Endothelial cell of hepatic sinusoid (primary cell): ENCODE results near the gene ZFP91.

ENCODE experiments used
- in situ Hi-C: cut with HindIII; loops from 2 replicates; pipeline ENCODE4 v1.10.0; 2017; ENCODE audit warnings: low sequenced_read_pairs

ZFP91 gene

GRCh38 chr11:58658623-58659022 is 79.8 kb downstream of the ZFP91 start:
- in situ Hi-C loops = no loop called here

- in situ Hi-C loops = no loop called here
These were observed 80.5 kb downstream of the ZFP91 start for GRCh38 chr11:58659404-58659803.

- in situ Hi-C loops = no loop called here
These were observed 81.2 kb downstream of the ZFP91 start for GRCh38 chr11:58659910-58660570.
